Loucy (cell line): ENCODE data around the gene DCAF7.

Experiments used
- EZH2phosphoT487 ChIP-seq: fragments of 200-600 bp; IDR thresholded peaks from 2 replicates; pipeline ENCODE4 v1.6.1; 2018; ENCODE audit warnings: antibody characterized with exemption, mild to moderate bottlenecking, moderate library complexity, borderline replicate concordance
- TF ChIP-seq, protein P1 (sequence below): fragments of 200-600 bp; sonication (generic); conservative IDR thresholded peaks from 2 replicates; pipeline ENCODE4 v1.5.1; 2014; ENCODE audit warnings: mild to moderate bottlenecking, antibody characterized with exemption, low read length

DNA sequence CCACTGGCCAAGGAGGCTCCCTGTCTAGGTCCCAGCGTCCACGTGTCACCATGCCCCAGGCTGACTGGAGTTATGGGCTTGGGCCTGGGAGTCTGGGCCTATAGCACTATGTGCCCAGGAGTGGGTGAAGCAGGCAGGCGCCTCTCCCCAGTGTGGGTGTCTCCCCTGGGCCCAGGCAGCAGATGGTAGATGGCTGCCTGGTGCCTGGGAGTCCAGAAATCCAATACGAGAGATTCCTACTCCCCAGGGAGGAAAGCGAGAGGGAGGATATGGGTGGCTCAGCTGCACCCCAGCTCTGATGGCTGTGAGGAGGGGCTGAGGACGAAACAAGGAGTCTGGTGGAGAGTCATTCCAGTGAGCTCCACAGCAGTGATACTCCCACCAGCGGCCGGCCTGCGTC, 22.1 kb upstream of the DCAF7 start:
- TF ChIP-seq, protein P1, sequence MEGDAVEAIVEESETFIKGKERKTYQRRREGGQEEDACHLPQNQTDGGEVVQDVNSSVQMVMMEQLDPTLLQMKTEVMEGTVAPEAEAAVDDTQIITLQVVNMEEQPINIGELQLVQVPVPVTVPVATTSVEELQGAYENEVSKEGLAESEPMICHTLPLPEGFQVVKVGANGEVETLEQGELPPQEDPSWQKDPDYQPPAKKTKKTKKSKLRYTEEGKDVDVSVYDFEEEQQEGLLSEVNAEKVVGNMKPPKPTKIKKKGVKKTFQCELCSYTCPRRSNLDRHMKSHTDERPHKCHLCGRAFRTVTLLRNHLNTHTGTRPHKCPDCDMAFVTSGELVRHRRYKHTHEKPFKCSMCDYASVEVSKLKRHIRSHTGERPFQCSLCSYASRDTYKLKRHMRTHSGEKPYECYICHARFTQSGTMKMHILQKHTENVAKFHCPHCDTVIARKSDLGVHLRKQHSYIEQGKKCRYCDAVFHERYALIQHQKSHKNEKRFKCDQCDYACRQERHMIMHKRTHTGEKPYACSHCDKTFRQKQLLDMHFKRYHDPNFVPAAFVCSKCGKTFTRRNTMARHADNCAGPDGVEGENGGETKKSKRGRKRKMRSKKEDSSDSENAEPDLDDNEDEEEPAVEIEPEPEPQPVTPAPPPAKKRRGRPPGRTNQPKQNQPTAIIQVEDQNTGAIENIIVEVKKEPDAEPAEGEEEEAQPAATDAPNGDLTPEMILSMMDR: no peak
- no peak for TF ChIP-seq EZH2phosphoT487
